Thymus (tissue), 11 donors: ENCODE measurements around the gene CYB5R2. TPM values are rescaled to one million over a fixed set of nuclear protein-coding genes. Genes with fewer than 3 reads are reported as not detected.

ENCODE experiments used
- DNase-seq, 9 donors: peaks; one replicate each; pipeline ENCODE4 v3.0.0-alpha.2; 2013; ENCODE audit warnings: low spot score in 9 of 9, low read depth in 6 of 9, missing footprints in 1 of 9
- H3K27ac ChIP-seq, 2 donors: one replicate each; pipeline ENCODE4 v1.5.1; 2013; ENCODE audit warnings: control low read depth in 1 of 2, low read depth in 1 of 2, low read length in 1 of 2, mild to moderate bottlenecking in 1 of 2, moderate library complexity in 1 of 2
- H3K27me3 ChIP-seq, 2 donors: one replicate each; pipeline ENCODE4 v1.5.1; 2013; ENCODE audit warnings: low read length in 1 of 2; ENCODE audit not compliant: control insufficient read depth in 2 of 2, insufficient read depth in 1 of 2
- H3K36me3 ChIP-seq, 2 donors: one replicate each; pipeline ENCODE4 v1.5.1; 2013; ENCODE audit warnings: low read length in 1 of 2, mild to moderate bottlenecking in 1 of 2, moderate library complexity in 1 of 2; ENCODE audit not compliant: control insufficient read depth in 2 of 2, insufficient read depth in 2 of 2
- H3K4me1 ChIP-seq, 2 donors: one replicate each; pipeline ENCODE4 v1.5.1; 2013; ENCODE audit warnings: low read length in 2 of 2; ENCODE audit not compliant: control insufficient read depth in 2 of 2, insufficient read depth in 2 of 2
- H3K4me3 ChIP-seq, 2 donors: one replicate each; pipeline ENCODE4 v1.5.1; 2013; ENCODE audit warnings: low read length in 2 of 2, control low read depth in 1 of 2, mild to moderate bottlenecking in 1 of 2
- H3K9me3 ChIP-seq, 2 donors: one replicate each; pipeline ENCODE4 v1.5.1; 2013; ENCODE audit warnings: low read length in 1 of 2, mild to moderate bottlenecking in 1 of 2; ENCODE audit not compliant: control insufficient read depth in 2 of 2, insufficient read depth in 1 of 2
- WGBS: extraction: QIAGEN DNeasy Blood & Tissue Kit; methylation state at CpG from one replicate; pipeline ENCODE4 v1.1.7; 2013; 5-methylcytosine and 5-hydroxymethylcytosine counted together
- polyA plus RNA-seq: library from polyadenylated mRNA; stranded (reverse); fragments of 200-250 nt; gene quantifications from one replicate; pipeline ENCODE4 v1.2.3, GENCODE V29; 2013
- total RNA-seq: library from RNA; stranded (reverse); fragments of 120-200 nt; gene quantifications from one replicate; pipeline ENCODE4 v1.2.4, GENCODE V29; 2013
- donor health status: healthy.

CYB5R2 gene
- total and polyA plus RNA-seq, 2 donors: 0.85 to 7.4 TPM

DNA sequence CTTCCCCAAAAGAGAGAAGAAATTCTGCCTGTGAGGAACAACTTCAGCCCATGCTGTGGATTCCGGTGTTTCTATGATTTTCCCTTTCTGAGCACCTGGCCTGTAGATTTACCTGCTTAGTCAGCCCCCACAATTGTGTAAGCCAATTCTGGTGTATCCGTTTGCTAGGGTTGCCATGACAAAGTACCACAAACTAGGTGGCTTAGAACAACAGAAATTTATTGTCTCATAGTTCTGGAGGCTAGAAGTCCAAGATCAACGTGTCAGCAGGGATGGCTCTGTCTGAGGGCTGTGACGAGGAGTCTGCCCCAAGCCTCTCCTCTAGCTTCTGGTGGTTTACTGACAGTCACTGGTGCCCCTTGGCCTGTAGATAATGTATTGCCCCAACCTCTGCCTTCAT is 15.9 kb upstream of the CYB5R2 start:
- Histone ChIP-seq H3K9me3 (no peaks in the 10 kb centered on the region), H3K4me1 (no peaks in the 10 kb centered on the region), H3K36me3 (no peaks in the 10 kb centered on the region), H3K27me3 (peaks cover 0 to under 1% of the 10 kb centered on the region in 2 donors), H3K4me3 (no peak overlapping the region), H3K27ac (no peak overlapping the region)
- DNase-seq: no peak
- 68% methylated on average over 4 of the region's 4 CpGs for WGBS

DNA sequence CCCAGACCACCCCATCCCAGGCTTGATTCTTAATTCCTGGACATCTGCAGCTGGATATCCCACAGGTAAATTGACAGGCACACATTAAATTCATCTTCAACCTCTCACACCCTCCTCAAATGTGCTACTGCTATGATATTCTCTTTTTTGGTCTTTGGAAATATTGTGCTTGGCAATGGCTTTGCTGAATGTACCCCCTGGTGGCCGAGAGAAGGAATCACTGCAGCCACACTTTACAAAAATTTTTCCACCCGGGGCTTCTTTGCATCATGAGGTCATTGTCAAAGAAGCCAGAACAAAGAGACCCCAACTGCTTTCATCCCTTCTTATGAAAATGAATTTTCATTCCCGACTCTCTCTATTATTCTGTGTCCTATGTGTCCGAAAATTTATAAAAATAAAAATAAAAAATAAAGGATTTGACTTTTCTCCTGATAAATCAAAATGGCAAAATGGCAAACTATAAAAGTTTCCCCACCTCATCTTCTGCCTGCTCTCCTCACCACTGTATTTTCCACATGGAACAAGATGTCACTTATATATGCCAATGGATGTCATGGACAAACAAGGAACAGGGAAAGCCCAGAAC is 15.0 kb upstream of the CYB5R2 start:
- WGBS: 11% methylated on average over 4 of the region's 4 CpGs
- DNase-seq: peak in 1 of 9 donors; percentile 6
- Histone ChIP-seq H3K27me3 (no peaks in the 10 kb centered on the region), H3K4me1 (no peaks in the 10 kb centered on the region), H3K4me3 (no peak overlapping the region), H3K9me3 (no peaks in the 10 kb centered on the region), H3K27ac (no peak overlapping the region), H3K36me3 (no peaks in the 10 kb centered on the region)

DNA sequence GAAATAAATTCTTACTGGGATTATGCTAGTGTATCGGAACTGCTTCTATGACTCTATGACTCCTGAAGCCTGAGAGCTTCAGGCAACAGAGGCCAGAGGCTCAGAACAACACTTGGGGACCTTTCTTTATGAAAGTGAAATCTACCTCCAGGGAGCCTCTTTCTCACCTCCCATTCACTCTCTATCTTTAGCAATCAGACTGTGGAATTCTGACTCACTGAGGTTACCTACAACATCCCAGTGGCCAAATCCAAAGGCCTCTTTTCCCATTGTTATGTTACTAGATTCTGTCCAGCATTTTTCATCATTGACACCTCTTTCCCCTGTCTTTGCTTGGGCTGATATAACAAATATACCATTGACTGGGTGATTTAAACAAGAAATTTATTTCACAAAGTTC is 14.1 kb upstream of the CYB5R2 start:
- 98% methylated on average over 1 of the region's 1 CpG for WGBS
- no peak for DNase-seq

DNA sequence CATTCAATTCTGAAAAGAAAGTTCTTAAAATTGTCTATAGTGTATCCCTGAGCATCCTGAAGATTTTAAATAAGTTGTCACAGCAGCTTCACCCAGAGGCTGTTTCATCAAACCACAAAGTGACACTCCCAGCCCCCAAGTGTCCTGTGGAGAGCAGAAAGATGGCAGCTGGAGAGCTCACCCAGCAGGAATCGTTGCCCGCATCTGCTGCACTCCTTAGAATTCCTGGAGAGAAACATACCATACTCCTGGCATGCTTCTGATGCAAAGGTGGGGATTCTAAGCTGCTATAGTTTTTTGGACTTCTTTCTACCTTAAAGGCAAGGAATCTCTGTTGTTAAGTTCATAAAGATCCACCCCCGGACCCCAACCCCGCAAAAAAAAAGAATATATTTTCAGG is 13.5 kb upstream of the CYB5R2 start:
- H3K4me3 ChIP-seq: no peak overlapping the region
- no peak overlapping the region for H3K27ac ChIP-seq
- H3K4me1 ChIP-seq: no peaks in the 10 kb centered on the region
- H3K27me3 ChIP-seq: no peaks in the 10 kb centered on the region
- no peak for DNase-seq
- no peaks in the 10 kb centered on the region for H3K9me3 ChIP-seq
- no peaks in the 10 kb centered on the region for H3K36me3 ChIP-seq
- 95% methylated on average over 4 of the region's 4 CpGs for WGBS

More for the DNA sequence above, 14.1 kb upstream of the CYB5R2 start:
- Histone ChIP-seq H3K4me3 (no peak overlapping the region), H3K4me1 (no peaks in the 10 kb centered on the region), H3K27ac (no peak overlapping the region), H3K27me3 (no peaks in the 10 kb centered on the region), H3K9me3 (no peaks in the 10 kb centered on the region), H3K36me3 (no peaks in the 10 kb centered on the region)

DNA sequence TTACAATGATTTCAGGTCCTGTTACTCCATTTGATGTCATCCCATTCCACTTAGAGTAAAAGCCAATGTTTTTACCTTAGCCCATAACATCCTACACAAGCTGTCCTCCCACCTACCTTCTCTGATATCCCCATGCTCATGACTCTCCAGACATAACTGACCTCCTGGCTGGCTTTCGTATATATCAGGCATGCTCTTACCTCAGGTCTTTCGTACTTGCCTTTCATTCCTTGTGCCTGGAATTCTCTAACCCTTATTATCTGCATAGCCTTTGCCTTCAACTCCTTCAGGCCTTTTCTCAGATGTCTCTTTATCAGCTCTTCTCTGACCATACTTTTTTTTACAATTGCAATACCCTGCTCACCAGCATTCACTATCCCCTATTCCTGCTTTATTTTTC is 10.3 kb upstream of the CYB5R2 start:
- no peaks in the 10 kb centered on the region for H3K27me3 ChIP-seq
- H3K4me3 ChIP-seq: no peak overlapping the region

DNA sequence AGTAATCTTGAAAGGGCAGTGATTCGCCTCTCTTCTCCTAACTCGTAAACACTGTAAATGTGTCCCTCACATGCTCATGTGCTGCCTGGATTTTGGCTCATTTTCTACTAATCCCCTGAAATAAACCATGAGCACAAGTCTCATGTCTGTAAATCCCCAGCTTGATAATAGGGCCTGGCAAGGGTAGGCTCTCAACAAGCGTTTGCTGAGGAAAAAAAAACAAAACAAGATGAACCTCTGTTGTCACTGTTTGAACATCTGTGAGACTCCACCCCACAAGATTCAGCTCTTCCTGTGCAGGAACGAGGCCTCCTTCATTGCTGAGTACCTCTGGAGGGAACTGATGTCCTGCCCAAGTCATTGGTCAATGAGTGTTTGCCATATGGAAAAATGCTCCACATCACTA is 4.5 kb upstream of the CYB5R2 start:
- Histone ChIP-seq H3K27ac (no peak overlapping the region), H3K27me3 (peaks cover 25 to 31% of the 10 kb centered on the region in 2 donors), H3K36me3 (no peaks in the 10 kb centered on the region), H3K4me3 (no peak overlapping the region), H3K4me1 (no peaks in the 10 kb centered on the region), H3K9me3 (no peaks in the 10 kb centered on the region)
- WGBS: 67% methylated on average over 4 of the region's 4 CpGs
- no peak for DNase-seq

More for the DNA sequence above, 10.3 kb upstream of the CYB5R2 start:
- Histone ChIP-seq H3K27ac (no peak overlapping the region), H3K4me1 (no peaks in the 10 kb centered on the region), H3K36me3 (no peaks in the 10 kb centered on the region), H3K9me3 (no peaks in the 10 kb centered on the region)
- WGBS: 88% methylated on average over 2 of the region's 2 CpGs
- no peak for DNase-seq

DNA sequence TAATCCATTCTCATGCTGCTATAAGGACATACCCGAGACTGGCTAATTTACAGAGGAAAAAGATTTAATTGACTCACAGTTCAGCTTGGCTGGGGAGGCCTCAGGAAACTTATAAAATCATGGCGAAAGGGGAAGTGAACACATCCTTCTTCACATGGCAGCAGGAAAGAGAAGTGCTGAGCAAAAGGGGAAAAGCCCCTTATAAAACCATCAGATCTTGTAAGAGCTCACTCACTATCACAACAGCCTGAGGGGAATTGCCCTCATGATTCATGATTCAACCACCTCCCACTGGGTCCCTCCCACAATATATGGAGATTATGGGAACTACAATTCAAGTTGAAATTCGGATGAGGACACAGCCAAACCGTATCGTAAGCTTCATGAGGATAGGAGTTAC is 3.8 kb upstream of the CYB5R2 start:
- WGBS: 70% methylated on average over 5 of the region's 5 CpGs
- Histone ChIP-seq H3K27ac (no peak overlapping the region), H3K36me3 (no peaks in the 10 kb centered on the region), H3K4me3 (no peak overlapping the region), H3K27me3 (peaks cover 32 to 39% of the 10 kb centered on the region in 2 donors), H3K9me3 (no peaks in the 10 kb centered on the region), H3K4me1 (no peaks in the 10 kb centered on the region)
- DNase-seq: no peak

DNA sequence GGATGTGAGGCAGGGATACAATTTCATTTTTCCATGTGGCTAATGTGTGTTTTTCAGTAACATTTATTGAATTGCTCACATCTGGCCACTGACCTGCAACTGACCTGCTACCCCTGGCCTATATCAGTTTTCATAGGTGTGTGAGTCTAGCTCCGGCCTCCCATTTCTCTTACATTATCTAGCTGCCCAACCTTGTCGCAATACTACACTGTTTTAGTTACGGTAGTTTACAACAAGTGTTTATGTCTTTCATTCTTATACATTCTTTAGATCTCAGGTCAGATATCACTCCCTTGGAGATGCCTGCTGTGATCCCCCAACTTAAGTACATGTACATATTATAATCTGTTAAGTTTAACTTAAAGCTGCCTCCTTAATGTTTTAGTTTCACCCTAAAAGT is 2.3 kb upstream of the CYB5R2 start:
- Histone ChIP-seq H3K36me3 (no peaks in the 10 kb centered on the region), H3K9me3 (no peaks in the 10 kb centered on the region), H3K4me1 (no peaks in the 10 kb centered on the region), H3K4me3 (no peak overlapping the region), H3K27me3 (peaks cover 33 to 50% of the 10 kb centered on the region in 2 donors), H3K27ac (no peak overlapping the region)
- DNase-seq: no peak
- 82% methylated on average over 3 of the region's 3 CpGs for WGBS

DNA sequence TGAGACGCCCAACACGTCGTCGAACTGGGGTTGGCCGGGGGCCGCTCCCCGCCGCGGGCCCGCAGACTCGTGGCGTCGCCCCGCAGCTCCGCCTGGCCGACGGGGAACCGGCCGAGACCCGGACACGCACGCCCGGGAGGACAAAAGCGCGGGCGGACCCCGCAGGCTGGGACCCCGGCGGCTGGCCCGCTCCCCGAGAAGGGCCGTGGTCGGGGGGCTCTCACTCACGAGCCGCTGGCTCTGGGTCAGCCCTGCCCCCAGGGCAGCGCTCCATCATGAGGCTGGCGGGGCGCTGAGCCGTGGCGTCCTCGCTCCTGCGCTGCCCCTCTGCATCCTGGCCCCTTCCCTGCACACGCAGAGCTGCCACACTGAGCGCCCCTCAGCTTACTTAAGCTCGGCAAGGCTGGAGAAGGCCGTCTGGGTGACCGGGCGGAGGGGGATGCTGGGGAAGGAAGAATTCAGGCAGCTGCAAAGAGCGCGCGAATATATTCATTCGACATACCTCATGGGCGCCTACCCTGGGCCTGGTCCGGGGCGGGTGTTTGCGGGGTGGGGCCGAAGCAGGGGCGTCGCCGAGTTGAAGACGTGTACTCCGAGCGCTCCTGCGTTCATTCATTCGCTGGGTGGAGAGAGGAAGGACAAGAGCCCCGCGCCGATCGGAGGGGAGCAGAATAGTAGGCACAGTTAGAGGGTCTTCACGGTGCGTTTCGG is 579 bp upstream of the CYB5R2 start:
- WGBS: 7% methylated on average over 72 of the region's 72 CpGs
- H3K4me1 ChIP-seq: no peaks in the 10 kb centered on the region
- peaks cover 33 to 50% of the 10 kb centered on the region in 2 donors for H3K27me3 ChIP-seq
- no peak for DNase-seq
- no peaks in the 10 kb centered on the region for H3K36me3 ChIP-seq
- H3K27ac ChIP-seq: no peak overlapping the region
- H3K4me3 ChIP-seq: no peak overlapping the region
- no peaks in the 10 kb centered on the region for H3K9me3 ChIP-seq
